Trophoblast cell (in vitro differentiated cells and primary cell): ENCODE results near the gene DCAF4L1.
A peak's percentile ranks its signal among the peaks of the same experiment; 100 is the strongest.

Experiments used
- DNase-seq, 2 donors: peaks; one replicate each; pipeline ENCODE4 v3.0.0-alpha.2; 2016
- H2AFZ ChIP-seq: 2 replicates; pipeline ENCODE4 v1.6.1; 2013; ENCODE audit warnings: low read length, moderate library complexity, mild to moderate bottlenecking; ENCODE audit not compliant: insufficient read depth, poor library complexity
- H2AK5ac ChIP-seq: 2 replicates; pipeline ENCODE4 v1.6.1; 2013; ENCODE audit warnings: mild to moderate bottlenecking, low read length
- H2BK120ac ChIP-seq: 2 replicates; pipeline ENCODE4 v1.6.1; 2013; ENCODE audit warnings: low read length, mild to moderate bottlenecking, moderate library complexity; ENCODE audit not compliant: insufficient read depth, poor library complexity
- H2BK12ac ChIP-seq: 2 replicates; pipeline ENCODE4 v1.6.1; 2013; ENCODE audit warnings: mild to moderate bottlenecking, low read length, moderate library complexity
- H2BK5ac ChIP-seq: 2 replicates; pipeline ENCODE4 v1.6.1; 2013; ENCODE audit warnings: low read length, low read depth, moderate library complexity, mild to moderate bottlenecking; ENCODE audit not compliant: poor library complexity
- H3K14ac ChIP-seq: 2 replicates; pipeline ENCODE4 v1.6.1; 2013; ENCODE audit warnings: mild to moderate bottlenecking, low read length
- H3K18ac ChIP-seq: 2 replicates; pipeline ENCODE4 v1.6.1; 2013; ENCODE audit warnings: mild to moderate bottlenecking, low read length
- H3K23ac ChIP-seq: 2 replicates; pipeline ENCODE4 v1.6.1; 2013; ENCODE audit warnings: low read length
- H3K27ac ChIP-seq: 2 replicates; pipeline ENCODE4 v1.5.1; 2013; ENCODE audit warnings: low read depth, mild to moderate bottlenecking, inconsistent platforms, low read length, moderate library complexity
- H3K27me3 ChIP-seq: 2 replicates; pipeline ENCODE4 v1.6.1; 2013; ENCODE audit warnings: inconsistent platforms, mild to moderate bottlenecking, low read length, moderate library complexity; ENCODE audit not compliant: insufficient read depth
- H3K36me3 ChIP-seq, 2 experiments: 1 replicate in 1 of 2; 2 replicates in 1 of 2; pipeline ENCODE4 v1.6.1; 2013; ENCODE audit warnings: low read length in 2 of 2, mild to moderate bottlenecking in 2 of 2, moderate library complexity in 1 of 2; ENCODE audit not compliant: insufficient read depth in 2 of 2, control insufficient read depth in 1 of 2
- H3K4ac ChIP-seq: 2 replicates; pipeline ENCODE4 v1.6.1; 2013; ENCODE audit warnings: low read depth, mild to moderate bottlenecking, low read length, moderate library complexity
- H3K4me1 ChIP-seq, 2 experiments: 1 replicate in 1 of 2; 2 replicates in 1 of 2; pipeline ENCODE4 v1.6.1; 2013; ENCODE audit warnings: low read length in 2 of 2, mild to moderate bottlenecking in 2 of 2, moderate library complexity in 1 of 2; ENCODE audit not compliant: insufficient read depth in 2 of 2, control insufficient read depth in 1 of 2
- H3K4me2 ChIP-seq: 2 replicates; pipeline ENCODE4 v1.6.1; 2013; ENCODE audit warnings: inconsistent platforms, mild to moderate bottlenecking, low read length, moderate library complexity
- H3K4me3 ChIP-seq: 2 replicates; pipeline ENCODE4 v1.5.1; 2013; ENCODE audit warnings: mild to moderate bottlenecking, low read depth, low read length, inconsistent platforms
- H3K79me1 ChIP-seq: one replicate; pipeline ENCODE4 v1.6.1; 2013; ENCODE audit warnings: low read length
- H3K79me2 ChIP-seq: 2 replicates; pipeline ENCODE4 v1.6.1; 2013; ENCODE audit warnings: low read length, mild to moderate bottlenecking; ENCODE audit not compliant: control insufficient read depth, insufficient read depth, poor library complexity
- H3K9ac ChIP-seq: 2 replicates; pipeline ENCODE4 v1.6.1; 2013; ENCODE audit warnings: mild to moderate bottlenecking, low read length
- H3K9me3 ChIP-seq: 2 replicates; pipeline ENCODE4 v1.6.1; 2013; ENCODE audit warnings: low read depth, mild to moderate bottlenecking, control low read depth, inconsistent platforms, low read length; ENCODE audit not compliant: insufficient read depth
- H4K12ac ChIP-seq: 2 replicates; pipeline ENCODE4 v1.6.1; 2013; ENCODE audit warnings: low read depth, mild to moderate bottlenecking, low read length, moderate library complexity
- H4K8ac ChIP-seq: 2 replicates; pipeline ENCODE4 v1.6.1; 2013; ENCODE audit warnings: low read depth, mild to moderate bottlenecking, low read length, moderate library complexity
- H4K91ac ChIP-seq: one replicate; pipeline ENCODE4 v1.6.1; 2013; ENCODE audit warnings: low read depth, mild to moderate bottlenecking, low read length, moderate library complexity
- WGBS: extraction: QIAGEN DNeasy Blood & Tissue Kit; methylation state at CpG from one replicate; pipeline ENCODE4 v1.1.7; 2013; ENCODE audit warnings: missing lambda C conversion rate; ENCODE audit not compliant: insufficient read length, insufficient coverage; ENCODE audit errors: extremely low coverage; 5-methylcytosine and 5-hydroxymethylcytosine counted together

Gene DCAF4L1

DNA sequence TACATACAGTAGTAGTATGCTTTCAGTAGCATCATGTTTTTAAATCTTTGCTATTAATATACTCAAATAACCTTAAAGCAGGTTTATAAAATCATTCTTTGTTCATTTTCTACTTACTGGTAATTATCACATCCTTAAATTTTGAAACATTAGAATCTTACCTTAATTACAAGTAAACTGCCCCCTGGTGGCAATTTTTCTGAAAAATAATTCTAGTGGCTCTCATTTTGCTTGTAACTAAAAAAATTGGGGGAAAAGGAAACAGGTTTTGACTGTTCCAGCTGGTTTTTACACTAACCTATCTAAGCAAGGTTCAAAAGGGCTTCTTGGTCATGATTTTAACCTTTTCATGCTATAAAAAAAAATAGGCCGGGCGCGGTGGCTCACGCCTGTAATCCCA is 18.5 kb upstream of the DCAF4L1 start:
- Histone ChIP-seq H4K8ac (no peak overlapping the region), H4K91ac (no peak overlapping the region), H3K23ac (no peak overlapping the region), H3K4me3 (no peak overlapping the region), H3K4ac (no peak overlapping the region), H3K9ac (no peak overlapping the region), H3K4me2 (no peak overlapping the region), H3K9me3 (no peaks in the 10 kb centered on the region), H2BK5ac (no peak overlapping the region), H2BK120ac (no peak overlapping the region), H3K36me3 (no peaks in the 10 kb centered on the region), H2AK5ac (no peak overlapping the region), H3K79me1 (no peaks in the 10 kb centered on the region), H3K14ac (no peak overlapping the region), H2AFZ (no peak overlapping the region), H3K4me1 (no peaks in the 10 kb centered on the region), H2BK12ac (no peak overlapping the region), H4K12ac (no peak overlapping the region), H3K18ac (no peak overlapping the region), H3K79me2 (no peaks in the 10 kb centered on the region), H3K27ac (no peak overlapping the region), H3K27me3 (no peaks in the 10 kb centered on the region)
- peak; percentile 35 to 79 for DNase-seq
- WGBS = no CpG with 5 or more reads among the region's 4 CpGs

GRCh38 chr4:41964401-41964800 is 17.2 kb upstream of the DCAF4L1 start:
- Histone ChIP-seq H2BK5ac (no peak overlapping the region), H3K4me1 (no peaks in the 10 kb centered on the region), H2BK12ac (no peak overlapping the region), H2AK5ac (no peak overlapping the region), H3K18ac (no peak overlapping the region), H3K23ac (no peak overlapping the region), H3K9ac (no peak overlapping the region), H3K4me2 (no peak overlapping the region), H4K12ac (no peak overlapping the region), H3K27ac (no peak overlapping the region), H3K79me1 (no peaks in the 10 kb centered on the region), H4K91ac (no peak overlapping the region), H3K36me3 (no peaks in the 10 kb centered on the region), H3K79me2 (no peaks in the 10 kb centered on the region), H3K14ac (no peak overlapping the region), H3K4ac (no peak overlapping the region), H3K27me3 (no peaks in the 10 kb centered on the region), H2AFZ (no peak overlapping the region), H4K8ac (no peak overlapping the region), H2BK120ac (no peak overlapping the region), H3K9me3 (peaks cover 5% of the 10 kb centered on the region), H3K4me3 (no peak overlapping the region)
- no peak for DNase-seq
- WGBS = no CpG with 5 or more reads among the region's 1 CpG

DNA sequence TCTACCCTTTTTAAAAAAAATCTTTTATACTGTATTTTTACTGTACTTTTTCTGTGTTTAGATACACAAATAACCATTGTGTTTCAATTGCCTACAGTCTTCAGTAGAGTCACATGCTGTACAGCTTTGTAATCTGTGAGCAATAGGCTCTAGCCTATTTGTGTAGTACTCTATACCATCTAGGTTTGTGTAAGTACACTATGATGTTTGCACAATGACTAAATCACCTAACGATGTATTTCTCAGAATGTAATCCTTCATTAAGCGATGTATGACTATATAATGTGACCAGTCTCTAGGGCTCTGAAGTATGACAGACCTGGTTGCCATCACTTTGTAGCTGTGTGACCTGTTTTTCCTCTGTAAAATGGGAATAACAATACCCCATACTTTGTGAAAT is 14.2 kb upstream of the DCAF4L1 start:
- Histone ChIP-seq H2BK5ac (no peak overlapping the region), H3K4me3 (no peak overlapping the region), H2AK5ac (no peak overlapping the region), H3K4me2 (no peak overlapping the region), H3K18ac (no peak overlapping the region), H3K14ac (no peak overlapping the region), H3K4me1 (no peaks in the 10 kb centered on the region), H4K8ac (no peak overlapping the region), H3K4ac (no peak overlapping the region), H3K79me1 (no peaks in the 10 kb centered on the region), H4K12ac (no peak overlapping the region), H3K36me3 (no peaks in the 10 kb centered on the region), H4K91ac (no peak overlapping the region), H2BK120ac (no peak overlapping the region), H3K9ac (no peak overlapping the region), H2AFZ (no peak overlapping the region), H2BK12ac (no peak overlapping the region), H3K79me2 (no peaks in the 10 kb centered on the region), H3K27ac (no peak overlapping the region), H3K23ac (no peak overlapping the region), H3K27me3 (no peaks in the 10 kb centered on the region), H3K9me3 (peaks cover 5% of the 10 kb centered on the region)
- DNase-seq = no peak
- WGBS = no CpG with 5 or more reads among the region's 2 CpGs

- H3K4me2 ChIP-seq = no peak overlapping the region
- H3K18ac ChIP-seq = no peak overlapping the region
- H3K9ac ChIP-seq = no peak overlapping the region
- no peak overlapping the region for H2BK5ac ChIP-seq
- H3K4me1 ChIP-seq = no peaks in the 10 kb centered on the region
- no peaks in the 10 kb centered on the region for H3K36me3 ChIP-seq
- H2AK5ac ChIP-seq = no peak overlapping the region
- no peak overlapping the region for H3K14ac ChIP-seq
- no peak overlapping the region for H2BK120ac ChIP-seq
- H3K79me1 ChIP-seq = no peaks in the 10 kb centered on the region
- no peak overlapping the region for H2AFZ ChIP-seq
- no peak overlapping the region for H4K12ac ChIP-seq
- no peaks in the 10 kb centered on the region for H3K79me2 ChIP-seq
- H3K4ac ChIP-seq = no peak overlapping the region
- no peak for DNase-seq
- no peak overlapping the region for H4K91ac ChIP-seq
- no peak overlapping the region for H3K23ac ChIP-seq
- no peak overlapping the region for H3K27ac ChIP-seq
- H2BK12ac ChIP-seq = no peak overlapping the region
- H3K27me3 ChIP-seq = no peaks in the 10 kb centered on the region
- H3K9me3 ChIP-seq = peaks cover 5% of the 10 kb centered on the region
- H3K4me3 ChIP-seq = no peak overlapping the region
- no peak overlapping the region for H4K8ac ChIP-seq
Observed at GRCh38 chr4:41969671-41970070, 11.9 kb upstream of the DCAF4L1 start.
